GM12878 (cell line): ENCODE data around the gene GOLGA6L4. TPM values are rescaled to one million over a fixed set of nuclear protein-coding genes. Genes with fewer than 3 reads are reported as not detected.
"Not testable (repeated sequence)": the region's sequence is repeated elsewhere in the genome, so short reads cannot be mapped to it uniquely, and the experiment has no call there.

Source experiments
- ATAC-seq: fragments of 200-7000 bp; cut with Tn5 transposase; 3 replicates; pipeline ENCODE4 v1.9.1; 2020; ENCODE audit warnings: mild to moderate bottlenecking, moderate library complexity
- Bru-seq: library from RNA; stranded (reverse); fragments of 400-500 nt; gene quantifications from one replicate; lab custom pipeline; 2021; lab: Mats Ljungman, UMichigan
- BruChase-seq, 2 experiments: library from RNA; stranded (reverse); fragments of 400-500 nt; gene quantifications; one replicate each; lab custom pipeline; 2021; lab: Mats Ljungman, UMichigan
- BruUV-seq: library from RNA; stranded (reverse); fragments of 400-500 nt; replicated peaks from 2 replicates; lab custom pipeline; 2021; lab: Mats Ljungman, UMichigan
- CTCF ChIA-PET: fragments of 300-600 bp; sonication (Branson Sonifier 250); formaldehyde crosslinking; extraction: SDS; loops from one replicate; lab custom pipeline; 2021; ENCODE audit warnings: inconsistent platforms; lab: Yijun Ruan, JAX
- POLR2A ChIA-PET: fragments of 350-600 bp; formaldehyde crosslinking; extraction: SDS; loops from one replicate; lab custom pipeline; 2021; ENCODE audit warnings: inconsistent platforms; lab: Charles Lee
- RAD21 ChIA-PET: fragments of 300-600 bp; sonication (Branson Sonifier 250); formaldehyde crosslinking; loops from one replicate; lab custom pipeline; 2023; ENCODE audit warnings: antibody characterized with exemption; ENCODE audit not compliant: unreplicated experiment; lab: Charles Lee
- SMC1A ChIA-PET: fragments of 300-600 bp; sonication (Branson Sonifier 250); formaldehyde crosslinking; loops from one replicate; lab custom pipeline; 2023; ENCODE audit not compliant: unreplicated experiment, uncharacterized antibody; lab: Charles Lee
- DNase-seq: peaks from one replicate; pipeline ENCODE4 v3.0.0-alpha.2; 2011; ENCODE audit warnings: low read depth, low spot score
- FAIRE-seq: peaks from 3 replicates; lab custom pipeline; 2011; peaks lifted over from hg19 to GRCh38; lab: Jason Lieb, UNC
- H2AFZ ChIP-seq: 2 replicates; pipeline ENCODE4 v1.6.0; 2011; ENCODE audit warnings: low read depth, low read length, control low read depth; ENCODE audit not compliant: control insufficient read depth
- H3K27ac ChIP-seq: 2 replicates; pipeline ENCODE4 v1.5.1; 2011; ENCODE audit warnings: control low read depth; ENCODE audit not compliant: control insufficient read depth, insufficient read depth
- H3K27me3 ChIP-seq, 2 experiments: replicated peaks in 1 of 2; 2 replicates each; pipeline versions ENCODE4 v1.6.0 to v1.6.1; 2011; ENCODE audit warnings: low read length in 1 of 2; ENCODE audit not compliant: control insufficient read depth in 2 of 2, insufficient read depth in 2 of 2
- H3K36me3 ChIP-seq, 2 experiments: 2 replicates each; pipeline ENCODE4 v1.5.1; 2011; ENCODE audit warnings: low read length in 1 of 2; ENCODE audit not compliant: control insufficient read depth in 2 of 2, insufficient read depth in 2 of 2
- H3K4me1 ChIP-seq: 2 replicates; pipeline ENCODE4 v1.6.1; 2011; ENCODE audit warnings: mild to moderate bottlenecking, low read length, moderate library complexity, mixed read lengths; ENCODE audit not compliant: control insufficient read depth, insufficient read depth
- H3K4me2 ChIP-seq: 2 replicates; pipeline ENCODE4 v1.6.0; 2011; ENCODE audit warnings: control low read depth; ENCODE audit not compliant: control insufficient read depth, insufficient read depth
- H3K4me3 ChIP-seq: fragments of 200-600 bp; sonication (generic); 2 replicates; pipeline ENCODE4 v1.5.1; 2016
- H3K79me2 ChIP-seq: 2 replicates; pipeline ENCODE4 v1.6.0; 2011; ENCODE audit warnings: low read length; ENCODE audit not compliant: control insufficient read depth, insufficient read depth
- H3K9ac ChIP-seq: 2 replicates; pipeline ENCODE4 v1.8.0; 2011; ENCODE audit warnings: low read length, control low read depth, mixed read lengths; ENCODE audit not compliant: control insufficient read depth, insufficient read depth
- H3K9me3 ChIP-seq: replicated peaks from 3 replicates; pipeline ENCODE4 v1.5.1; 2011; ENCODE audit warnings: mild to moderate bottlenecking, low read length; ENCODE audit not compliant: control insufficient read depth, insufficient read depth
- H4K20me1 ChIP-seq: 2 replicates; pipeline ENCODE4 v1.6.0; 2011; ENCODE audit not compliant: control insufficient read depth, insufficient read depth
- WGBS: methylation state at CpG from one replicate; pipeline ENCODE4 v1.1.6; 2016; ENCODE audit warnings: low lambda C conversion rate; ENCODE audit not compliant: insufficient replicate concordance, insufficient coverage; ENCODE audit errors: missing lambda C conversion rate; 5-methylcytosine and 5-hydroxymethylcytosine counted together
- in situ Hi-C: fragments of 300-500 bp; cut with MboI; formaldehyde crosslinking; loops from 9 replicates; pipeline ENCODE4 v1.14.3; 2018; ENCODE audit warnings: mixed read lengths
- intact Hi-C: fragments of 100-400 bp; cut with micrococcal nuclease; formaldehyde crosslinking; loops from one replicate; pipeline ENCODE4 v1.14.2; 2022; ENCODE audit not compliant: unreplicated experiment
- long read RNA-seq, 2 experiments: library from polyadenylated mRNA; unstranded; transcript quantifications; one replicate each; pipeline ENCODE4 v2.0.0, GENCODE V29; 2019 to 2020
- polyA minus RNA-seq, 3 experiments: library from RNA; depleted of rRNA, polyadenylated mRNA; stranded (reverse); fragments of >200 nt; gene quantifications; 2 replicates each; pipeline ENCODE4 v1.2.3, GENCODE V29; 2011
- polyA plus RNA-seq, 11 experiments: library from polyadenylated mRNA; depleted of rRNA in 4 of 11; unstranded in 6 of 11; stranded (reverse) in 5 of 11; fragments of >200 nt; fragmentation: Nextera tagmentation in 4 of 11; fragmentation: Illumina TruSeq in 1 of 11; extraction: Ambion mirVana in 4 of 11; extraction: Trizol in 1 of 11; gene quantifications; 1 replicate in 1 of 11; 2 replicates in 10 of 11; pipeline versions ENCODE4 v1.2.1 to v1.2.3, GENCODE V29; 2011 to 2016; ENCODE audit warnings: inconsistent platforms in 2 of 11, missing spikeins in 2 of 11, low read depth in 1 of 11
- total RNA-seq, 4 experiments: library from RNA; depleted of rRNA in 3 of 4; stranded (reverse); fragments of >200 nt in 3 of 4; fragmentation: Illumina TruSeq in 1 of 4; extraction: Trizol in 1 of 4; gene quantifications; 2 replicates each; pipeline versions ENCODE4 v1.2.1 to v1.2.3, GENCODE V29; 2013 to 2021

GOLGA6L4 gene
- total RNA-seq (2013; cell fraction: nucleolus; rRNA removed) = 6.2 and 7.9 TPM in 2 replicates
- total RNA-seq (2014; rRNA removed) = 0.23 and 0.33 TPM in 2 replicates
- total RNA-seq (2014; rRNA removed; fragmentation: Illumina TruSeq; extraction: Trizol) = 0.18 and 0.46 TPM in 2 replicates
- total RNA-seq (2021) = 1.3 TPM in 1 of 2 replicates, not detected in the other
- 0.12 TPM for polyA plus RNA-seq (2011; ENCODE audit: low read depth)
- polyA plus RNA-seq (2011; rRNA removed) = 0.48 and 0.53 TPM in 2 replicates
- polyA plus RNA-seq (2011; cell fraction: cytosol; rRNA removed) = 0.13 TPM in 2 replicates
- 1.3 and 1.7 TPM in 2 replicates for polyA plus RNA-seq (2011; cell fraction: nucleus; rRNA removed)
- polyA plus RNA-seq (2012) = 0.55 TPM in 2 replicates
- 0.59 and 0.63 TPM in 2 replicates for polyA plus RNA-seq (2014; fragmentation: Illumina TruSeq; extraction: Trizol)
- polyA plus RNA-seq (2014; fragmentation: Nextera tagmentation; extraction: Ambion mirVana) = under 1 TPM; 0.16 to 0.18 TPM
- 0.39 and 1.1 TPM in 2 replicates for polyA plus RNA-seq (2014; rRNA removed)
- polyA plus RNA-seq (2016; fragmentation: Nextera tagmentation; extraction: Ambion mirVana) = under 1 TPM; 0.04 to 0.28 TPM
- polyA minus RNA-seq (2011; rRNA and poly(A)+ RNA removed) = 0.62 TPM in 1 of 2 replicates, not detected in the other
- polyA minus RNA-seq (2011; cell fraction: cytosol; rRNA and poly(A)+ RNA removed) = 0.67 TPM in 1 of 2 replicates, not detected in the other
- 1.9 TPM in 2 replicates for polyA minus RNA-seq (2011; cell fraction: nucleus; rRNA and poly(A)+ RNA removed)
- percentile 18 among the genes with signal in this experiment for Bru-seq, nascent RNA
- percentile 26 among the genes with signal in this experiment for BruChase-seq, experiment 1, labeled RNA remaining after a 6-hour chase
- percentile 24 among the genes with signal in this experiment for BruChase-seq, experiment 2, labeled RNA remaining after a 2-hour chase
- long read RNA-seq, experiment 1 = 0 reads
- long read RNA-seq, experiment 2, partial matches to known transcripts = 0 of 1 reads
- long read RNA-seq, experiment 2, other reads (novel, unspliced or antisense) = 1 of 1 reads

- FAIRE-seq, CTCF ChIA-PET, H3K27ac ChIP-seq, H3K4me1 ChIP-seq, intact Hi-C loops, POLR2A ChIA-PET, H3K27me3 ChIP-seq, ATAC-seq, SMC1A ChIA-PET, H3K79me2 ChIP-seq, H3K9ac ChIP-seq, DNase-seq, H4K20me1 ChIP-seq, H2AFZ ChIP-seq, H3K36me3 ChIP-seq, BruUV-seq, in situ Hi-C loops, H3K4me2 ChIP-seq, H3K4me3 ChIP-seq, RAD21 ChIA-PET, H3K9me3 ChIP-seq: not testable (repeated sequence)
- no CpG with 5 or more reads among the region's 13 CpGs for WGBS
Measured at GRCh38 chr15:84235573-84235972, at the start of gene GOLGA6L4. Gene GOLGA6L4, plus strand, starts transcription at chr15:84235773. Its CDS starts 62 bp downstream, at chr15:84235835.

GRCh38 chr15:84192982-84193381 is 42.6 kb upstream of the GOLGA6L4 start:
- DNase-seq, SMC1A ChIA-PET, H3K9ac ChIP-seq, POLR2A ChIA-PET, H3K27me3 ChIP-seq, H3K9me3 ChIP-seq, H3K36me3 ChIP-seq, intact Hi-C loops, H3K79me2 ChIP-seq, H3K4me2 ChIP-seq, RAD21 ChIA-PET, BruUV-seq, FAIRE-seq, H2AFZ ChIP-seq, in situ Hi-C loops, H4K20me1 ChIP-seq, H3K4me1 ChIP-seq, CTCF ChIA-PET, H3K4me3 ChIP-seq, H3K27ac ChIP-seq: not testable (repeated sequence)
- ATAC-seq = peak; percentile 43
- no CpG with 5 or more reads among the region's 5 CpGs for WGBS

GRCh38 chr15:84195603-84196002 is 40.0 kb upstream of the GOLGA6L4 start:
- H3K4me2 ChIP-seq, H4K20me1 ChIP-seq, H3K4me1 ChIP-seq, H3K4me3 ChIP-seq, H3K27ac ChIP-seq, H3K79me2 ChIP-seq, DNase-seq, CTCF ChIA-PET, H3K9ac ChIP-seq, H3K27me3 ChIP-seq, H3K36me3 ChIP-seq, H2AFZ ChIP-seq, FAIRE-seq, SMC1A ChIA-PET, intact Hi-C loops, RAD21 ChIA-PET, POLR2A ChIA-PET, in situ Hi-C loops, BruUV-seq, H3K9me3 ChIP-seq: not testable (repeated sequence)
- ATAC-seq = peak; percentile 96
- no CpG with 5 or more reads among the region's 8 CpGs for WGBS
